Effector memory CD8-positive, alpha-beta T cell (primary cell): ENCODE results near the gene HECW1.

Source experiments
- ATAC-seq: fragments of 150-1000 bp; cut with Tn5 transposase; replicated peaks from 2 replicates; pipeline ENCODE4 v1.10.0; 2021; ENCODE audit warnings: mild to moderate bottlenecking, moderate library complexity
- DNase-seq, 3 experiments: peaks; one replicate each; pipeline ENCODE4 v3.0.0; 2021
- H3K27ac Mint-ChIP-seq, 2 donors: one replicate each; pipeline ENCODE4 v1.8.0; 2022; ENCODE audit warnings: mild to moderate bottlenecking in 2 of 2, mixed read lengths in 2 of 2, moderate library complexity in 2 of 2
- H3K27me3 Mint-ChIP-seq, 2 donors: one replicate each; pipeline ENCODE4 v1.8.0; 2022; ENCODE audit warnings: mixed read lengths in 2 of 2
- H3K36me3 Mint-ChIP-seq: one replicate; pipeline ENCODE4 v1.8.0; 2022; ENCODE audit warnings: mild to moderate bottlenecking, moderate library complexity, mixed read lengths; ENCODE audit not compliant: insufficient read depth
- H3K4me1 Mint-ChIP-seq, 2 donors: one replicate each; pipeline ENCODE4 v1.8.0; 2022; ENCODE audit warnings: low read depth in 2 of 2, mixed read lengths in 2 of 2
- H3K4me3 Mint-ChIP-seq, 2 donors: one replicate each; pipeline ENCODE4 v1.8.0; 2022; ENCODE audit warnings: mild to moderate bottlenecking in 2 of 2, mixed read lengths in 2 of 2, moderate library complexity in 2 of 2
- H3K9me3 Mint-ChIP-seq, 2 donors: one replicate each; pipeline ENCODE4 v1.8.0; 2022; ENCODE audit warnings: mixed read lengths in 2 of 2

The HECW1 gene

GRCh38 chr7:43096875-43097274 is 15.6 kb upstream of the HECW1 start:
- peaks cover 8 to 22% of the 10 kb centered on the region in 2 donors for H3K27me3 Mint-ChIP-seq
- no peak for DNase-seq
- ATAC-seq = no peak
- no peaks in the 10 kb centered on the region for H3K4me1 Mint-ChIP-seq
- no peak overlapping the region for H3K27ac Mint-ChIP-seq
- H3K36me3 Mint-ChIP-seq = no peaks in the 10 kb centered on the region
- no peaks in the 10 kb centered on the region for H3K9me3 Mint-ChIP-seq
- H3K4me3 Mint-ChIP-seq = no peak overlapping the region

- Mint-ChIP-seq H3K27me3 (peaks cover 13 to 19% of the 10 kb centered on the region in 2 donors), H3K9me3 (no peaks in the 10 kb centered on the region), H3K4me3 (no peak overlapping the region), H3K4me1 (no peaks in the 10 kb centered on the region), H3K36me3 (no peaks in the 10 kb centered on the region), H3K27ac (no peak overlapping the region)
- DNase-seq (no peak), ATAC-seq (no peak)
Measured at GRCh38 chr7:43099750-43100149, 12.7 kb upstream of the HECW1 start.

- ATAC-seq = no peak
- H3K27me3 Mint-ChIP-seq = peaks cover 37 to 53% of the 10 kb centered on the region in 2 donors
- H3K27ac Mint-ChIP-seq = no peak overlapping the region
- H3K36me3 Mint-ChIP-seq = no peaks in the 10 kb centered on the region
- H3K9me3 Mint-ChIP-seq = no peaks in the 10 kb centered on the region
- no peak for DNase-seq
- H3K4me3 Mint-ChIP-seq = no peak overlapping the region
- no peaks in the 10 kb centered on the region for H3K4me1 Mint-ChIP-seq
Measured at GRCh38 chr7:43104874-43105520, 7.5 kb upstream of the HECW1 start.

- H3K9me3 Mint-ChIP-seq = no peaks in the 10 kb centered on the region
- H3K27me3 Mint-ChIP-seq = peaks cover 38 to 59% of the 10 kb centered on the region in 2 donors
- H3K27ac Mint-ChIP-seq = no peak overlapping the region
- DNase-seq (no peak), ATAC-seq (no peak)
- no peak overlapping the region for H3K4me3 Mint-ChIP-seq
- H3K36me3 Mint-ChIP-seq = no peaks in the 10 kb centered on the region
- H3K4me1 Mint-ChIP-seq = no peaks in the 10 kb centered on the region
Measured at GRCh38 chr7:43105521-43106120, 6.8 kb upstream of the HECW1 start.

- no peaks in the 10 kb centered on the region for H3K36me3 Mint-ChIP-seq
- DNase-seq (peak in 1 of 3 experiments; percentile 30), ATAC-seq (no peak)
- H3K27me3 Mint-ChIP-seq = peaks cover 52 to 74% of the 10 kb centered on the region in 2 donors
- H3K9me3 Mint-ChIP-seq = no peaks in the 10 kb centered on the region
- H3K4me1 Mint-ChIP-seq = peaks cover 0 to 3% of the 10 kb centered on the region in 2 donors
- H3K27ac Mint-ChIP-seq = no peak overlapping the region
- no peak overlapping the region for H3K4me3 Mint-ChIP-seq
Measured at GRCh38 chr7:43108255-43109011, 4.0 kb upstream of the HECW1 start.

- Mint-ChIP-seq H3K9me3 (no peaks in the 10 kb centered on the region), H3K27me3 (peaks cover 67 to 83% of the 10 kb centered on the region in 2 donors), H3K4me3 (no peak overlapping the region), H3K4me1 (peaks cover 0 to 3% of the 10 kb centered on the region in 2 donors), H3K36me3 (no peaks in the 10 kb centered on the region), H3K27ac (no peak overlapping the region)
- DNase-seq (no peak), ATAC-seq (no peak)
Measured at GRCh38 chr7:43110791-43111535, 1.5 kb upstream of the HECW1 start.

- no peaks in the 10 kb centered on the region for H3K36me3 Mint-ChIP-seq
- H3K4me3 Mint-ChIP-seq = no peak overlapping the region
- no peak overlapping the region for H3K27ac Mint-ChIP-seq
Measured at GRCh38 chr7:43111630-43112458, 603 bp upstream of the HECW1 start.

GRCh38 chr7:43112941-43113621 is 634 bp downstream of the HECW1 start:
- Mint-ChIP-seq H3K9me3 (no peaks in the 10 kb centered on the region), H3K4me3 (no peak overlapping the region)

More at GRCh38 chr7:43111630-43112458, 603 bp upstream of the HECW1 start:
- ATAC-seq (no peak), DNase-seq (no peak)
- Mint-ChIP-seq H3K9me3 (no peaks in the 10 kb centered on the region), H3K27me3 (peaks cover 72 to 87% of the 10 kb centered on the region in 2 donors), H3K4me1 (peaks cover 0 to 3% of the 10 kb centered on the region in 2 donors)

GRCh38 chr7:43113622-43114457 is 1.4 kb downstream of the HECW1 start:
- Mint-ChIP-seq H3K27me3 (peaks cover 70 to 82% of the 10 kb centered on the region in 2 donors), H3K27ac (no peak overlapping the region), H3K36me3 (no peaks in the 10 kb centered on the region), H3K9me3 (no peaks in the 10 kb centered on the region), H3K4me1 (peaks cover 0 to 3% of the 10 kb centered on the region in 2 donors), H3K4me3 (no peak overlapping the region)
- DNase-seq (no peak), ATAC-seq (no peak)

More at GRCh38 chr7:43112941-43113621, 634 bp downstream of the HECW1 start:
- H3K27me3 Mint-ChIP-seq = peaks cover 76 to 88% of the 10 kb centered on the region in 2 donors
- peaks cover 0 to 3% of the 10 kb centered on the region in 2 donors for H3K4me1 Mint-ChIP-seq
- no peaks in the 10 kb centered on the region for H3K36me3 Mint-ChIP-seq
- ATAC-seq = no peak
- no peak for DNase-seq
- H3K27ac Mint-ChIP-seq = no peak overlapping the region

GRCh38 chr7:43114458-43114780 is 2.0 kb downstream of the HECW1 start:
- ATAC-seq = no peak
- Mint-ChIP-seq H3K9me3 (no peaks in the 10 kb centered on the region), H3K4me1 (peaks cover 0 to 3% of the 10 kb centered on the region in 2 donors), H3K27ac (no peak overlapping the region), H3K4me3 (no peak overlapping the region), H3K27me3 (peaks cover 64 to 76% of the 10 kb centered on the region in 2 donors), H3K36me3 (no peaks in the 10 kb centered on the region)
- DNase-seq = no peak

- H3K4me1 Mint-ChIP-seq = peaks cover 0 to 3% of the 10 kb centered on the region in 2 donors
- no peak for DNase-seq
- H3K27ac Mint-ChIP-seq = no peak overlapping the region
- H3K27me3 Mint-ChIP-seq = peaks cover 56 to 57% of the 10 kb centered on the region in 2 donors
- no peak overlapping the region for H3K4me3 Mint-ChIP-seq
- no peaks in the 10 kb centered on the region for H3K36me3 Mint-ChIP-seq
- no peak for ATAC-seq
- no peaks in the 10 kb centered on the region for H3K9me3 Mint-ChIP-seq
Measured at GRCh38 chr7:43116451-43116850, 4.0 kb downstream of the HECW1 start.

GRCh38 chr7:43117095-43117494 is 4.6 kb downstream of the HECW1 start:
- Mint-ChIP-seq H3K27me3 (peaks cover 56% of the 10 kb centered on the region in 2 donors), H3K4me1 (peaks cover 0 to 2% of the 10 kb centered on the region in 2 donors), H3K4me3 (no peak overlapping the region), H3K27ac (no peak overlapping the region), H3K36me3 (no peaks in the 10 kb centered on the region), H3K9me3 (no peaks in the 10 kb centered on the region)
- no peak for ATAC-seq
- no peak for DNase-seq
